Stimulated activated CD4-positive, alpha-beta T cell treated with anti-CD3 and anti-CD28 coated beads, Interleukin-4, amount 100 ng/mL, for 4 hours (primary cell): ENCODE measurements around the gene IL36A.

ENCODE experiments used
- DNase-seq, 2 experiments: peaks; one replicate each; pipeline ENCODE4 v3.0.0-alpha.2; 2020

Gene IL36A

GRCh38 chr2:113053666-113054065, 48.4 kb downstream of the IL36A start:
- no peak for DNase-seq

GRCh38 chr2:113054066-113054465, 48.8 kb downstream of the IL36A start:
- DNase-seq = no peak

GRCh38 chr2:113056521-113056920, 51.3 kb downstream of the IL36A start:
- DNase-seq = no peak

GRCh38 chr2:113057117-113057516, 51.9 kb downstream of the IL36A start:
- no peak for DNase-seq
